GM12873 (cell line): ENCODE measurements around the gene SLC66A3.

Source experiments
- CTCF ChIP-seq: IDR thresholded peaks from 2 replicates; pipeline ENCODE4 v1.5.1; 2012; ENCODE audit warnings: low read depth, mild to moderate bottlenecking, moderate library complexity, low read length, control low read depth; ENCODE audit not compliant: insufficient read depth; ENCODE audit errors: missing control alignments

Gene SLC66A3

GRCh38 chr2:11179899-11180298, 24.6 kb downstream of the SLC66A3 start:
- TF ChIP-seq CTCF = no peak

DNA sequence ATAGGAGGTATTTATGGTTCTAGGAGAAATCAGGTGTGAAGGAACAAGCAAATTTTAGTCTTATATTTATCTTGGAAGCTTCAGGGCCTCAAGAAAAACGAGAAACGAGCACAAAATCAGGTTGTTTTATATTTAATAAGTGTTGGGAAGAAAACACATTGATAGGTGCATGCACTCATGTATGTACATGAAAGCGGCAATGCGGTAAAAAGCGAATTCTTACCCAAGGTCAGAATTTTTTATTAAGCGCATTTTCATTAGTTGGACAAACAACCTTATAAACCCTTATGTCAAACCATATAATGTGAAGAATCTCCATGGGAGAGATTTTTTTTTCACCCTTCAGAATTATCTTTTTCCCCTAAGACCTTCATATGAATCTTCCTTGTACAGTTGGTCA, 25.4 kb downstream of the SLC66A3 start:
- no peak for TF ChIP-seq CTCF

GRCh38 chr2:11182951-11183350, 27.7 kb downstream of the SLC66A3 start:
- no peak for TF ChIP-seq CTCF

DNA sequence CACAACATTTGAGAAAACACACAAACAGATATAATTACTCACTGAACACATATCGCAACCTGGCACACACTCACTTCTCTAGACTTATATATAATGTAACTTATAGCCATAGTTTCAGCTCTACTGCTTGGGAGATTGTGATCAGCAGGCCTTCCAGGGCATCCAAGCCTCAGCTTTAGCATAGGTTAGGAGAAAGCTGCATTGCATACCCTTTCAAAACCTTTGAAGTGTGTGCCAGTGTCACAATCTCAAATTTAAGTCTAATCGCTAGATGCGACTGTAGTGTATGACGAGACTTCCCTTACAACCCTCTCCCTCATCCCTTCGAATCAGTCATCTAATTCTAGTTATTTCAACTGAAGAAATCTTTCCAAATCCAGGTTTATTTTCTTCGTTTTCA, 30.9 kb downstream of the SLC66A3 start:
- TF ChIP-seq CTCF = no peak

GRCh38 chr2:11187083-11187619, 31.9 kb downstream of the SLC66A3 start:
- TF ChIP-seq CTCF = no peak

DNA sequence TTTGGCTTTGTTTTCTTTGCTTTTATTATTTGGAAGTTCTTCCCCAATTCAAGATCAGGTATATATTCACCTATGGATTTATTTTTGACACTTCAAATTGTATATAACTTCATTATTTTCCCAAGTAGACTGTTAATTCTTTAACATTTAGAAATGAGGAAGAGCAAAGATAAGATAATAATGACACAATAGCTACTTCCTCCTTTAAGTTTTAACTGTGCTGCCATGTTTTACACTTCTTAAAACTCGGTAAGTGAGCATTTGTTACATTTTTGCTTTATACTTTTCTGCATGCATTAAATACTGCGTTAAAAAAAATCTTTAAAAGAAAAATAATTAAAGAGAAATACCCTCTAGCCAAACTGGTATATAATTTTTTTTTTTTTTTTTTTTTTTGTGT, 32.5 kb downstream of the SLC66A3 start:
- no peak for TF ChIP-seq CTCF

DNA sequence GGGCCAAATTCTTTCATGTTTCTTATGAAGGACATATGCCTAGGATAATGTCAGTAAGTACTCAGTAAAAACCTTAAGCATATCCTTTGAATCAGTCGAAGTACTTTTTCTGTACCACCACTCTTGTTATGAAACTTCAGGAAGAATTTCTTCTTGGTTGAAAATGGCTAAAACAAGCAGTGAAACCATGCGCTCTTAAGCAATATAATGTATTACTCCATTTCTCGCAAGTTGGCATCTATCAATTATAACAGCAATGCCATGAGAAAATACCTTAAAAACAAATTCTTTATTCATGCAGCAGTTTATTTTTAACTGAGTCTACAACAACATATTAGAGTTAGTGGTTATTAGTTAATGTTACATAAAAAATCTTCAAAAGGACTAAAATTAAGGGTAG, 41.0 kb downstream of the SLC66A3 start:
- no peak for TF ChIP-seq CTCF

DNA sequence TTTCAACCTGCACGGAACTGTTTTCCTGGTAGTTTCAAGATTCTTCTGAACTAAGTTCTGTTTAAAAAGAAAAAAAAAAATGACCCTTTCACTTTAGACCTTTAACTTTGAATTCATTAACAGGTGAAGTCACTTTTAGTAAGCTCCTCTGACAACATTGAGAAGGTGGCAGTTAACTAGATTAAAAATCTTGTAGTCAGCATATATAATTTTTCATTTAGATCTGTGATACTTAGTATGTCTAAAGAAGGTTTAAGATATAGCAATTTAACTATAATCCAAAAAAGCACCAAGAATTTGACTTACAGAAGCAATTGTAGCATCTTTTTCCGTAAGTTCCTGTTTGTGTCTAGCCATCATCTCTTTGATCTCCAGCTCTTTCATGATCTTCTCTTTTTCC, 45.4 kb downstream of the SLC66A3 start:
- no peak for TF ChIP-seq CTCF
